PC-3 (cell line): ENCODE results near the gene ZNRF2. TPM values are rescaled to one million over a fixed set of nuclear protein-coding genes. Genes with fewer than 3 reads are reported as not detected.

Experiments
- ATAC-seq: fragments of 200-7000 bp; cut with Tn5 transposase; 2 replicates; pipeline ENCODE4 v1.9.1; 2020; ENCODE audit warnings: mild to moderate bottlenecking, moderate library complexity
- BruUV-seq: library from RNA; stranded (reverse); fragments of 400-500 nt; replicated peaks from 2 replicates; lab custom pipeline; 2021; lab: Mats Ljungman, UMichigan
- CTCF ChIA-PET: fragments of 300-600 bp; sonication (Branson Sonifier 250); formaldehyde crosslinking; loops from one replicate; lab custom pipeline; 2022; ENCODE audit warnings: antibody characterized with exemption; lab: Charles Lee
- POLR2A ChIA-PET: fragments of 300-600 bp; sonication (Branson Sonifier 250); formaldehyde crosslinking; loops from one replicate; lab custom pipeline; 2022; ENCODE audit warnings: antibody characterized with exemption; ENCODE audit not compliant: unreplicated experiment; lab: Charles Lee
- DNase-seq: peaks from one replicate; pipeline ENCODE4 v3.0.0-alpha.2; 2015
- H2AFZ ChIP-seq: fragments of 300-600 bp; sonication (generic); 2 replicates; pipeline ENCODE4 v1.6.0; 2016; ENCODE audit warnings: antibody characterized with exemption, low read length
- H3F3A ChIP-seq: fragments of 300-600 bp; sonication (generic); one replicate; pipeline ENCODE4 v1.6.0; 2017; ENCODE audit warnings: antibody characterized with exemption, low read length, control low read depth, mild to moderate bottlenecking; ENCODE audit not compliant: unreplicated experiment
- H3K27ac ChIP-seq: fragments of 300-600 bp; sonication (generic); 2 replicates; pipeline ENCODE4 v1.5.1; 2016; ENCODE audit warnings: mild to moderate bottlenecking, low read length
- H3K27me3 ChIP-seq: fragments of 300-600 bp; sonication (generic); 2 replicates; pipeline ENCODE4 v1.6.1; 2016; ENCODE audit warnings: low read length, mixed read lengths
- H3K36me3 ChIP-seq: fragments of 300-600 bp; sonication (generic); 2 replicates; pipeline ENCODE4 v1.6.1; 2016; ENCODE audit warnings: low read depth, mixed run types, low read length, mixed read lengths
- H3K4me1 ChIP-seq: fragments of 300-600 bp; sonication (generic); 2 replicates; pipeline ENCODE4 v1.5.1; 2016; ENCODE audit warnings: low read length; ENCODE audit not compliant: insufficient read depth
- H3K4me2 ChIP-seq: fragments of 300-600 bp; sonication (generic); 2 replicates; pipeline ENCODE4 v1.6.0; 2016; ENCODE audit warnings: low read length
- H3K4me3 ChIP-seq: fragments of 300-600 bp; sonication (generic); 2 replicates; pipeline ENCODE4 v1.5.1; 2016; ENCODE audit warnings: mild to moderate bottlenecking, low read length, mixed read lengths
- H3K79me2 ChIP-seq: fragments of 300-600 bp; sonication (generic); 2 replicates; pipeline ENCODE4 v1.6.1; 2017; ENCODE audit warnings: low read length, mixed read lengths
- H3K9ac ChIP-seq: fragments of 300-600 bp; sonication (generic); 2 replicates; pipeline ENCODE4 v1.6.0; 2016; ENCODE audit warnings: mild to moderate bottlenecking, low read length
- H3K9me2 ChIP-seq: fragments of 300-600 bp; sonication (generic); replicated peaks from 2 replicates; pipeline ENCODE4 v1.6.1; 2016; ENCODE audit warnings: mixed run types, low read length, mixed read lengths
- H3K9me3 ChIP-seq: fragments of 300-600 bp; sonication (generic); 2 replicates; pipeline ENCODE4 v1.6.1; 2016; ENCODE audit warnings: low read length, mixed read lengths
- H4K20me1 ChIP-seq: fragments of 300-600 bp; sonication (generic); 2 replicates; pipeline ENCODE4 v1.6.1; 2016; ENCODE audit warnings: low read length, mixed read lengths
- EZH2 ChIP-seq: fragments of 300-600 bp; sonication (generic); IDR thresholded peaks from one replicate; pipeline ENCODE4 v1.6.1; 2017; ENCODE audit warnings: antibody characterized with exemption, mild to moderate bottlenecking, low read length; ENCODE audit not compliant: unreplicated experiment
- EZH2phosphoT487 ChIP-seq: fragments of 300-600 bp; sonication (generic); IDR thresholded peaks from 2 replicates; pipeline ENCODE4 v1.6.1; 2018; ENCODE audit warnings: mild to moderate bottlenecking, antibody characterized with exemption, low read length, borderline replicate concordance
- intact Hi-C: fragments of 100-400 bp; cut with micrococcal nuclease; formaldehyde crosslinking; loops from 2 replicates; pipeline ENCODE4 v1.9.0; 2023
- total RNA-seq: library from RNA; depleted of rRNA; stranded (reverse); fragments of >200 nt; gene quantifications from 2 replicates; pipeline ENCODE4 v1.2.3, GENCODE V29; 2014
- TF ChIP-seq, protein P1 (sequence below): fragments of 300-600 bp; sonication (generic); conservative IDR thresholded peaks from 2 replicates; pipeline ENCODE4 v1.5.1; 2017; ENCODE audit warnings: antibody characterized with exemption, low read depth, mild to moderate bottlenecking, low read length

ZNRF2 gene
- total RNA-seq, 1 experiment from 2014 or later: 13.1 TPM

DNA sequence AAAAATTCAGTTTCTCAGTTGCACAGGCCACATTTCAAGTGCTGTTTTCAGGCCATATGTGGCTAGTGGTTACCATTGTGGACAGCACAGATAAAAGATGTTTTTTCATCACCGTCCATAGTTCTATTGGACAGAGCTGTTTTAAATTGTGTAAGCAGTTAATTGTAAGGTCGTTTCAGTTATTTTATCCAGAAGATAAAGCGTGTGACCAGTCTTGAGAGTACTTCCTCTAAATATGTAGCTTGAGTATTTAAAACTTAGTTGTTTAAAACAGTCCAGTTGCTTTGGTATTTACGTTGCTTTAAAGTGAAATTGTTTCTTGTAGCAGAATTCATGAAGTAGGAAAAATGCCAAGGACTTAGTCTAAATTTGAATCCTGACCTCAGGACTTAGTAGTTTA is 66.9 kb downstream of the ZNRF2 start:
- Histone ChIP-seq H3K9me2 (no peaks in the 10 kb centered on the region), H3K27ac (no peak overlapping the region), H3K4me1 (peaks cover 37% of the 10 kb centered on the region), H3K9ac (no peak overlapping the region), H4K20me1 (no peaks in the 10 kb centered on the region), H3K36me3 (no peaks in the 10 kb centered on the region), H3K79me2 (peaks cover 57% of the 10 kb centered on the region), H3K4me2 (no peak overlapping the region), H3K27me3 (no peaks in the 10 kb centered on the region), H3K4me3 (no peak overlapping the region), H2AFZ (no peak overlapping the region), H3K9me3 (no peaks in the 10 kb centered on the region), H3F3A (no peaks in the 10 kb centered on the region)
- CTCF ChIA-PET: interaction anchor here (0.8 kb wide), 1 partner anchor 75 kb away, joined by 4 read pairs; no protein-coding TSS in a partner anchor
- DNase-seq (no peak), ATAC-seq (no peak)
- intact Hi-C loops: no loop called here
- no TSS peak for BruUV-seq
- POLR2A ChIA-PET: no interaction called here
- TF ChIP-seq EZH2phosphoT487: no peak
- no peak for TF ChIP-seq EZH2
- TF ChIP-seq, protein P1, sequence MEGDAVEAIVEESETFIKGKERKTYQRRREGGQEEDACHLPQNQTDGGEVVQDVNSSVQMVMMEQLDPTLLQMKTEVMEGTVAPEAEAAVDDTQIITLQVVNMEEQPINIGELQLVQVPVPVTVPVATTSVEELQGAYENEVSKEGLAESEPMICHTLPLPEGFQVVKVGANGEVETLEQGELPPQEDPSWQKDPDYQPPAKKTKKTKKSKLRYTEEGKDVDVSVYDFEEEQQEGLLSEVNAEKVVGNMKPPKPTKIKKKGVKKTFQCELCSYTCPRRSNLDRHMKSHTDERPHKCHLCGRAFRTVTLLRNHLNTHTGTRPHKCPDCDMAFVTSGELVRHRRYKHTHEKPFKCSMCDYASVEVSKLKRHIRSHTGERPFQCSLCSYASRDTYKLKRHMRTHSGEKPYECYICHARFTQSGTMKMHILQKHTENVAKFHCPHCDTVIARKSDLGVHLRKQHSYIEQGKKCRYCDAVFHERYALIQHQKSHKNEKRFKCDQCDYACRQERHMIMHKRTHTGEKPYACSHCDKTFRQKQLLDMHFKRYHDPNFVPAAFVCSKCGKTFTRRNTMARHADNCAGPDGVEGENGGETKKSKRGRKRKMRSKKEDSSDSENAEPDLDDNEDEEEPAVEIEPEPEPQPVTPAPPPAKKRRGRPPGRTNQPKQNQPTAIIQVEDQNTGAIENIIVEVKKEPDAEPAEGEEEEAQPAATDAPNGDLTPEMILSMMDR: no peak

DNA sequence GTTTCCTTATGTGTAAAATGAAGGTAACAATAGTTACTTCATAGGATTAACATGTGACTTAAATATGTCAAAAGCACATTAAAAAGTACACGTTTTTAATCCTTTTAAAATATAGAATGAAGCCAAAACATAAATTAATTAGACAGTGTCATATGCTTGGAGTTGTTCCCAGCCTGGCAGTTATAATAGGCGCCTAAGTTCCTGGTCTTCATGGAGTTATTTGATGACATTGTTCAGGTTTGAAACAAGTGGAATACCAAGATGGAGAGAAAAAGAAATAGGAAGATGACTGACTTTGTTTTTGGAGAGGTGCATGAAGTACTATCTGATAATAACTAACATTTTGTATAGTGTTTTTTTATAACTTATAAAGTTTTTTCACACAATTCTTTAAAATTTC is 67.3 kb downstream of the ZNRF2 start:
- H3K27ac ChIP-seq: no peak overlapping the region

DNA sequence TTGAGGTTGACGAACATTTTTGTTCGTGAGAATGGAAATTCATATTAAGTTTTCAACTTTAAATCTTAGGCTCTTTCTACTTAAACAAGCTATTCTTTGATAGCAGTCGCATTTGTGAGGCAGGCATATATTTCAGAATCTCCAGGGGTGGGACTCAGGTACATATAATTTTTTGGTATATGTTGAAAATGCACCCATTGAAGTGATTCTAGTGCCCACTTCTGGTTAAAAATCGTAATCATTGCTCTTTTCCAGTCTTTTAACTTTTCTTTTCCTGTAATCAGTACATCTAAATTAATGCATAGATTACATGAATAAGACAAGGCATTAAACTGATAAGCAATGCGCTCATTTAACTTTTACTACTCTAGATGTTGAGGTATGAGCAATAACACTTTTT is 67.8 kb downstream of the ZNRF2 start:
- H2AFZ ChIP-seq: no peak overlapping the region
- peaks cover 2% of the 10 kb centered on the region; the same call in 1 of the 2 replicates for H3K36me3 ChIP-seq
- ChIA-PET CTCF (interaction anchor here (0.8 to 1.4 kb wide), 2 partner anchors 40 to 188 kb away, joined by 4 read pairs; no protein-coding TSS in a partner anchor), POLR2A (no interaction called here)
- H3K4me3 ChIP-seq: no peak overlapping the region
- intact Hi-C loops: loop anchor here (1.0 kb wide), 4 partner anchors 61 to 188 kb away; partner anchors contain the start of gene ZNRF2
- peaks cover 31% of the 10 kb centered on the region for H3K4me1 ChIP-seq
- H3K27me3 ChIP-seq: no peaks in the 10 kb centered on the region
- DNase-seq (peak; percentile 53), ATAC-seq (no peak)
- BruUV-seq: no TSS peak
- no peak overlapping the region for H3K27ac ChIP-seq
- H3K9me3 ChIP-seq: no peaks in the 10 kb centered on the region
- no peak overlapping the region for H3K4me2 ChIP-seq
- H4K20me1 ChIP-seq: no peaks in the 10 kb centered on the region
- TF ChIP-seq, protein P1: peak; percentile 70
- TF ChIP-seq EZH2 (no peak), EZH2phosphoT487 (no peak)
- H3K79me2 ChIP-seq: peaks cover 48% of the 10 kb centered on the region
- no peaks in the 10 kb centered on the region for H3F3A ChIP-seq
- no peaks in the 10 kb centered on the region for H3K9me2 ChIP-seq
- H3K9ac ChIP-seq: no peak overlapping the region

More for the DNA sequence above, 67.3 kb downstream of the ZNRF2 start:
- Histone ChIP-seq H3K27me3 (no peaks in the 10 kb centered on the region), H3K9me3 (no peaks in the 10 kb centered on the region), H3K9ac (no peak overlapping the region), H3K4me1 (peaks cover 35% of the 10 kb centered on the region), H3K9me2 (no peaks in the 10 kb centered on the region), H3K4me3 (no peak overlapping the region), H3K79me2 (peaks cover 53% of the 10 kb centered on the region), H3K36me3 (no peaks in the 10 kb centered on the region), H3F3A (no peaks in the 10 kb centered on the region), H4K20me1 (no peaks in the 10 kb centered on the region), H3K4me2 (no peak overlapping the region), H2AFZ (no peak overlapping the region)
- no peak for ATAC-seq
- BruUV-seq: no TSS peak
- ChIA-PET CTCF (interaction anchor here (0.8 to 1.4 kb wide), 2 partner anchors 76 to 187 kb away, joined by 4 read pairs; no protein-coding TSS in a partner anchor), POLR2A (no interaction called here)
- TF ChIP-seq EZH2phosphoT487 (no peak), EZH2 (no peak)
- TF ChIP-seq, protein P1: no peak
- intact Hi-C loops: loop anchor here (1.0 kb wide), 4 partner anchors 62 to 187 kb away; partner anchors contain the start of gene ZNRF2
- no peak for DNase-seq
